ENCODE results near the gene BGN. TPM values are rescaled to one million over a fixed set of nuclear protein-coding genes. Genes with fewer than 3 reads are reported as not detected.

BGN gene
- total RNA-seq, 1 experiment from 2014 or later, result 0.37 TPM

GRCh38 chrX:153494061-153494460 is 719 bp upstream of the BGN start:
- intact Hi-C loops (cut with micrococcal nuclease), result no loop called here
- H3K36me3 ChIP-seq (ENCODE audit: control insufficient read depth in 1 of 2, insufficient read depth in 2 of 2, low read length in 2 of 2), result no peaks in the 10 kb centered on the region
- no peak for DNase-seq (ENCODE audit: low read depth, low spot score)
- H3K79me2 ChIP-seq (ENCODE audit: insufficient read depth, low read length), result no peaks in the 10 kb centered on the region
- H3K4me1 ChIP-seq (ENCODE audit: control insufficient read depth in 1 of 2, insufficient read depth in 2 of 2, low read length in 2 of 2), result no peaks in the 10 kb centered on the region
- POLR2A ChIA-PET, result no interaction called here
- H3K27me3 ChIP-seq (ENCODE audit: insufficient read depth, low read length), result no peaks in the 10 kb centered on the region
- BruUV-seq (replicated peaks), result no TSS peak
- no peak overlapping the region for H2AFZ ChIP-seq (ENCODE audit: low read depth, low read length, poor library complexity, severe bottlenecking)
- ATAC-seq, result no peak
- no peak overlapping the region for H3K4me3 ChIP-seq (replicated peaks in 1 of 2; ENCODE audit: low read depth in 1 of 2, low read length in 2 of 2)
- RAD21 ChIA-PET (ENCODE audit: low non-redundant PET in 1 of 2, low total read pairs in 2 of 2, uncharacterized antibody in 2 of 2, unreplicated experiment in 2 of 2), result no interaction called here
- no peak overlapping the region for H3K4me2 ChIP-seq (ENCODE audit: low read length)
- H3K9me3 ChIP-seq (ENCODE audit: control insufficient read depth in 1 of 2, insufficient read depth in 1 of 2, low read depth in 1 of 2, low read length in 2 of 2), result no peaks in the 10 kb centered on the region
- no peaks in the 10 kb centered on the region for H4K20me1 ChIP-seq (ENCODE audit: insufficient read depth)
- TF ChIP-seq POLR2AphosphoS5 (IDR thresholded peaks at IDR 0.05; ENCODE audit: low read depth, low read length) (no peak), SP1 (IDR thresholded peaks at IDR 0.05; ENCODE audit: low read depth) (no peak), ZBTB33 (IDR thresholded peaks at IDR 0.05; ENCODE audit: extremely low read depth, insufficient replicate concordance, low read length) (no peak), TCF7L2 (IDR thresholded peaks at IDR 0.05; ENCODE audit: borderline replicate concordance, extremely low read depth, insufficient read depth, insufficient read length) (no peak), ATF3 (IDR thresholded peaks at IDR 0.05) (no peak), SIN3A (IDR thresholded peaks at IDR 0.05; ENCODE audit: low read depth) (no peak), CEBPB (IDR thresholded peaks at IDR 0.05; ENCODE audit: low read depth) (no peak), REST (IDR thresholded peaks at IDR 0.05; ENCODE audit: low read depth) (no peak), MAX (IDR thresholded peaks at IDR 0.05) (no peak), EZH2phosphoT487 (IDR thresholded peaks at IDR 0.05; ENCODE audit: borderline replicate concordance) (no peak), POLR2A (IDR thresholded peaks at IDR 0.05; ENCODE audit: borderline replicate concordance, extremely low read depth, insufficient read depth, insufficient read length) (no peak), SRF (IDR thresholded peaks at IDR 0.05; ENCODE audit: low read depth) (no peak), CTCF (IDR thresholded peaks at IDR 0.05 in 2 of 3, conservative IDR thresholded peaks at IDR 0.05 in 1 of 3; ENCODE audit: borderline replicate concordance in 1 of 3, insufficient read depth in 1 of 3, low read depth in 2 of 3, low read length in 2 of 3) (no peak), FOSL1 (IDR thresholded peaks at IDR 0.05; ENCODE audit: low read depth) (no peak), JUND (IDR thresholded peaks at IDR 0.05) (no peak), ELF1 (IDR thresholded peaks at IDR 0.05; ENCODE audit: borderline replicate concordance, low read depth) (no peak)
- no peak overlapping the region for H3K9ac ChIP-seq (ENCODE audit: low read length)
- no peak overlapping the region for H3K27ac ChIP-seq (ENCODE audit: low read depth, low read length)
- CTCF ChIA-PET, result no interaction called here
- H3K9me2 ChIP-seq (ENCODE audit: insufficient read depth), result no peaks in the 10 kb centered on the region

Data from HCT116 (cell line).